Sigmoid colon (tissue), 7 donors: Measurements from ENCODE around the gene SUSD4. TPM values are rescaled to one million over a fixed set of nuclear protein-coding genes. Genes with fewer than 3 reads are reported as not detected.

Source experiments
- DNase-seq: peaks from one replicate; pipeline ENCODE4 v3.0.0-alpha.2; 2019
- H3K27ac ChIP-seq, 4 donors: fragments of 200-600 bp; sonication (generic); one replicate each; pipeline ENCODE4 v1.5.1; 2016 to 2019; ENCODE audit warnings: mild to moderate bottlenecking in 1 of 4
- H3K27me3 ChIP-seq, 3 donors: fragments of 200-600 bp; sonication (generic); one replicate each; pipeline ENCODE4 v1.5.1; 2019; ENCODE audit warnings: mild to moderate bottlenecking in 1 of 3
- H3K36me3 ChIP-seq, 4 donors: fragments of 200-600 bp; sonication (generic); one replicate each; pipeline ENCODE4 v1.5.1; 2016 to 2019
- H3K4me1 ChIP-seq, 4 donors: fragments of 200-600 bp; sonication (generic); one replicate each; pipeline ENCODE4 v1.5.1; 2017 to 2019
- H3K4me3 ChIP-seq, 4 donors: fragments of 200-600 bp; sonication (generic); one replicate each; pipeline ENCODE4 v1.5.1; 2017 to 2019; ENCODE audit warnings: mild to moderate bottlenecking in 2 of 4, moderate library complexity in 1 of 4
- H3K9me3 ChIP-seq, 4 donors: fragments of 200-600 bp in 3 of 4; sonication (generic) in 3 of 4; one replicate each; pipeline versions ENCODE4 v1.5.1 to v1.6.1; 2013 to 2019
- EP300 ChIP-seq, 4 donors: sonication (generic); formaldehyde crosslinking; IDR thresholded peaks; one replicate each; pipeline ENCODE4 v1.6.1; 2017; ENCODE audit warnings: antibody characterized with exemption in 4 of 4
- POLR2A ChIP-seq, 2 donors: fragments of 450-650 bp; IDR thresholded peaks; one replicate each; pipeline ENCODE4 v1.6.1; 2016; ENCODE audit warnings: antibody characterized with exemption in 2 of 2, mild to moderate bottlenecking in 2 of 2, moderate library complexity in 2 of 2
- POLR2AphosphoS5 ChIP-seq, 4 donors: sonication (generic); formaldehyde crosslinking; IDR thresholded peaks; one replicate each; pipeline ENCODE4 v1.6.1; 2017; ENCODE audit warnings: antibody characterized with exemption in 4 of 4
- WGBS, 2 donors: extraction: QIAGEN DNeasy Blood & Tissue Kit; methylation state at CpG; one replicate each; pipeline ENCODE4 v1.1.7; 2013; 5-methylcytosine and 5-hydroxymethylcytosine counted together
- intact Hi-C: fragments of 100-400 bp; cut with DNase I; formaldehyde crosslinking; loops from one replicate; pipeline ENCODE4 v1.15.1; 2023
- polyA plus RNA-seq, 3 donors: library from polyadenylated mRNA; stranded (reverse); fragments of 200-250 nt; gene quantifications; one replicate each; pipeline ENCODE4 v1.2.3, GENCODE V29; 2013
- total RNA-seq, 4 donors: library from RNA; depleted of rRNA; stranded (reverse); fragments of >200 nt; gene quantifications; one replicate each; pipeline ENCODE4 v1.1.0, GENCODE V29; 2016
- TF ChIP-seq, protein P1 (sequence below), 4 experiments: fragments of 450-650 bp in 3 of 4; fragments of 200-600 bp in 1 of 4; IDR thresholded peaks; one replicate each; pipeline ENCODE4 v1.5.1; 2016 to 2019; ENCODE audit warnings: antibody characterized with exemption in 4 of 4, mild to moderate bottlenecking in 3 of 4, moderate library complexity in 2 of 4
- donor health status: healthy with polysubstance abuse.
- donor health status: Bipolar disorder and iron deficiency.
- donor health status: healthy.

The SUSD4 gene
- total and polyA plus RNA-seq, 7 donors = 0.57 to 3.9 (median 0.82) TPM; not detected in 1

DNA sequence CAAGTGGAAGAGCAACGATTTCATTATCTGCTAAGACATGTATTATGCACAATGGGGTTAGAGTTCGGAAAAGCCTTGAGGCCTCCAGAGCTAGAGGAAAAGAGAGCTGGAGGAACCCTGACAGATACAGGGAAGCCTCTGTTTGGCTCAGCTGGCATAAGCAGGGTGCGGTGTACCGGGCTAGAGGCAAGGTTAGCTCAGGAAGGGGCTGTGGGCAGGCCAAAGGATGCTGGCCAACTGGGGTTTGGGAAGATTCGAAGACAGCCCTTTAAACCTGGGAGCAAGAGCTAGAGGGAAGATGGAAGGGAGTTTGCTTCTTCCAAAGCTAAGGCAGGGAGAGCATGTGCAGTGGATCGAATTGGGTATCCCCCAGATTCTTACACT, 113.4 kb downstream of the SUSD4 start:
- Histone ChIP-seq H3K27me3 (no peaks in the 10 kb centered on the region), H3K4me1 (no peaks in the 10 kb centered on the region), H3K36me3 (no peaks in the 10 kb centered on the region), H3K27ac (no peak overlapping the region), H3K4me3 (no peak overlapping the region), H3K9me3 (no peaks in the 10 kb centered on the region)
- intact Hi-C loops = no loop called here
- no peak for TF ChIP-seq EP300 (IDR thresholded peaks at IDR 0.05)
- no peak for TF ChIP-seq POLR2A (IDR thresholded peaks at IDR 0.05)
- TF ChIP-seq, protein P1, sequence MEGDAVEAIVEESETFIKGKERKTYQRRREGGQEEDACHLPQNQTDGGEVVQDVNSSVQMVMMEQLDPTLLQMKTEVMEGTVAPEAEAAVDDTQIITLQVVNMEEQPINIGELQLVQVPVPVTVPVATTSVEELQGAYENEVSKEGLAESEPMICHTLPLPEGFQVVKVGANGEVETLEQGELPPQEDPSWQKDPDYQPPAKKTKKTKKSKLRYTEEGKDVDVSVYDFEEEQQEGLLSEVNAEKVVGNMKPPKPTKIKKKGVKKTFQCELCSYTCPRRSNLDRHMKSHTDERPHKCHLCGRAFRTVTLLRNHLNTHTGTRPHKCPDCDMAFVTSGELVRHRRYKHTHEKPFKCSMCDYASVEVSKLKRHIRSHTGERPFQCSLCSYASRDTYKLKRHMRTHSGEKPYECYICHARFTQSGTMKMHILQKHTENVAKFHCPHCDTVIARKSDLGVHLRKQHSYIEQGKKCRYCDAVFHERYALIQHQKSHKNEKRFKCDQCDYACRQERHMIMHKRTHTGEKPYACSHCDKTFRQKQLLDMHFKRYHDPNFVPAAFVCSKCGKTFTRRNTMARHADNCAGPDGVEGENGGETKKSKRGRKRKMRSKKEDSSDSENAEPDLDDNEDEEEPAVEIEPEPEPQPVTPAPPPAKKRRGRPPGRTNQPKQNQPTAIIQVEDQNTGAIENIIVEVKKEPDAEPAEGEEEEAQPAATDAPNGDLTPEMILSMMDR (IDR thresholded peaks at IDR 0.05) = no peak
- TF ChIP-seq POLR2AphosphoS5 (IDR thresholded peaks at IDR 0.05) = no peak
- 83 to 88% methylated on average over 6 of the region's 6 CpGs for WGBS, 2 donors
- DNase-seq = no peak

GRCh38 chr1:223249854-223250631, 113.9 kb downstream of the SUSD4 start:
- TF ChIP-seq POLR2A (IDR thresholded peaks at IDR 0.05) (no peak), EP300 (IDR thresholded peaks at IDR 0.05) (no peak), POLR2AphosphoS5 (IDR thresholded peaks at IDR 0.05) (no peak)
- TF ChIP-seq, protein P1 (IDR thresholded peaks at IDR 0.05) = no peak
- Histone ChIP-seq H3K27ac (no peak overlapping the region), H3K27me3 (no peaks in the 10 kb centered on the region), H3K9me3 (no peaks in the 10 kb centered on the region), H3K36me3 (no peaks in the 10 kb centered on the region), H3K4me1 (no peaks in the 10 kb centered on the region), H3K4me3 (no peak overlapping the region)
- DNase-seq = no peak
- WGBS, 2 donors = 46 to 75% methylated on average over 3 of the region's 3 CpGs
- intact Hi-C loops = no loop called here

DNA sequence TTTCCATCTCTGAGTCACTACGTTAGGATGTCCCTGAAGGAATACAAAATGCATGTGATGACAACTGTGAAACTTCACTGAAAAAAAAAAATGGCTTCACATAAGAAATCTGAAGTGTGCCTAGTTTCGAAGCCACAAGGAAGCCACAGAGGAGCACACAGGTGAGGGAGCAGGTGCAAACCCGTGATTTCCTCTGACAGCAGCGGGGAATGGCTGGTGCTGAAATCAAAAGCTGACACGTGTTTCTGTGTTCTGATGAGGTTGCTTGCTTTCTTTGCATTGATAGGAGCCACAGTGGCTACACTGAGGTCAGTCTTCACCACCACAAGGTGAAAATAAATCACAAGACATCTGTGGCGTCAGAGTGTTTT, 115.2 kb downstream of the SUSD4 start:
- Histone ChIP-seq H3K4me3 (no peak overlapping the region), H3K4me1 (no peaks in the 10 kb centered on the region), H3K27ac (no peak overlapping the region), H3K27me3 (no peaks in the 10 kb centered on the region), H3K9me3 (no peaks in the 10 kb centered on the region), H3K36me3 (no peaks in the 10 kb centered on the region)
- 49 to 56% methylated on average over 6 of the region's 6 CpGs for WGBS, 2 donors
- TF ChIP-seq POLR2AphosphoS5 (IDR thresholded peaks at IDR 0.05) (no peak), EP300 (IDR thresholded peaks at IDR 0.05) (no peak), POLR2A (IDR thresholded peaks at IDR 0.05) (no peak)
- TF ChIP-seq, protein P1 (IDR thresholded peaks at IDR 0.05) = no peak
- no peak for DNase-seq
- intact Hi-C loops = no loop called here

DNA sequence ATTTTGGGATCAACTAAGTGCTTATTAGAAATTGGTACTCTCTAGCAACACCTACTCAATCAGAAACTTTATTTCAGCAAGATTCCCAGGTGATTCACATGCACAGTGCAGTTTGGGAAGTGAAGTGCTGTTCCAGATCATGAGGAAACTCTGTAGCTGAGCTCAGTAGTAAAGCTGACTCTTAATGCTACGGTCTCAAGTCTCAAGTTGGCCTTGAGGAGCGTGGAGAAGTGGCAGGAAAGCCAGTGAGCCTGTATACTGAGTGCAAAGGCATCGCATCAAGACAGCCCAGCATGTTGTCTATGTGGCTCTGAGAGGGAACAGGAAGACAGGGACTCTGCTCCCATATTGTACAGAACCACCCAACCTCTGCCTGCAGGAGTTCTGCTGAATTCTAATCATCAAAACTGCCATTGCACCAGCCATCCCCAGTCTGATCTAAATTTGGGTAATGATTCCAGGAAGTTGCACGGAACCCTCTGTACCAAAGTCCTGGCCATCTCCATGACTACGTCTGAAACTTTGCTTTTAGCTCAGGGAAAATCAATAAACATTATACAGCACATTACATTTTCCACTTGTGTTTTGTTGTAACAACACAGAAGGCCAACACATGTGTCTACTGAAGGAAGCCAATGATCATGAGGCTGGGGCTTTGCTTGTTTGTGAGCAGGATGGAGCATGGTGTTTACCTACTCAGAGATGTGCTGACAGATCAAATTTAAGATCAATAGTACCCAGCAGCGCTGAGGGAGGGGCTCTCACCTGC, 115.8 kb downstream of the SUSD4 start:
- no peaks in the 10 kb centered on the region for H3K9me3 ChIP-seq
- TF ChIP-seq POLR2AphosphoS5 (IDR thresholded peaks at IDR 0.05) (no peak), EP300 (IDR thresholded peaks at IDR 0.05) (no peak), POLR2A (IDR thresholded peaks at IDR 0.05) (no peak)
- TF ChIP-seq, protein P1 (IDR thresholded peaks at IDR 0.05) = no peak
- WGBS, 2 donors = 57 to 67% methylated on average over 6 of the region's 6 CpGs
- no peak overlapping the region for H3K27ac ChIP-seq
- no peaks in the 10 kb centered on the region for H3K4me1 ChIP-seq
- no peaks in the 10 kb centered on the region for H3K36me3 ChIP-seq
- no peaks in the 10 kb centered on the region for H3K27me3 ChIP-seq
- intact Hi-C loops = no loop called here
- no peak overlapping the region for H3K4me3 ChIP-seq
- no peak for DNase-seq
